ENCODE measurements around the gene RERE. TPM values are rescaled to one million over a fixed set of nuclear protein-coding genes. Genes with fewer than 3 reads are reported as not detected.
A peak's percentile ranks its signal among the peaks of the same experiment; 100 is the strongest.

The RERE gene
- total RNA-seq, 1 experiment from 2014 or later, result 161 TPM

DNA sequence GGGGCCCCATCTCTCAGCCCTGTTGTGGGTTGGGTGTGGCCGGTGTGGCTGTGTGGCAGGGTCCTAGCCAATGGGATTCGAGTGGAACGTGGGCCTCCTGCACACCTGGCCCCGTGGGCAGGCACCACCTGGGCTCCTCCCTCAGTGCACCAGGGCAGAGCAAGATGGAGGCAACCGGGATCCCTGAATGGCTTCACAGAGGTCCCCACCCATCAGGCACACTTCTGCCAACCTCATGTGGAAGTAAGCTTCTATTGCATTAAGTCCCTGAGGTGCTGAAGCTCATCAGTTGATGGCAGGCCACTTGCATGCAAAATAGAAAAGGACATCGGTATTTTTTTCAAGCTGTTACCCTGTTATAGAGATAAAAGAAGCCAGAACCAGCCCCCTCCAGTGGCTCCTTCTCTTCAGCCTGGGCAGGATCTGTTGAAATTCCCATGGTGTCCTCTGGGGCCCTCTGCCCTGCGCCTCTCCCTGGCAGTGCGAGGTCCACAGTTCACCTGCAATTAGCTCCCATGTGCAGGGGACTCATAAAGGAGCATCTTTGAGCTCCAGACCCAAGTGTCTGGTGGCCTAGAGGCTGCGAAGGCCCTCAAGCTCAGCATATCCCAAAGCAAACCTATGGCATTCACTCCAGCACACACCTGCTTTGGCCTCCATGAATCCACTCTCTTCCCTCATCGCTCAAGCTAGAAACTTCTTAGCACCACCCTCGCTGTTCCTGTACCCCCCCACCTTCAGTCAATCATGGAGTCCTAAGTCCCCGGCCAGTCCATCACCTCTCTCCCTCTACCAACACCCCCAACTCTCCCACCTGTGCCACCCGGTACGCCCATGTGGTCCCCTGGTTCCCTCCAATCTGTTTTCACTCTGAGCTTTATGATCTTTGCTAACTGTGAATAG lies 501.6 kb downstream of the RERE start:
- H3K9me3 Mint-ChIP-seq, result peaks cover 10% of the 10 kb centered on the region
- DNase-seq (ENCODE audit: low spot score) (peak; percentile 28), ATAC-seq (peak; percentile 55)
- H3K4me1 Mint-ChIP-seq, result peaks cover 43% of the 10 kb centered on the region
- POLR2A ChIA-PET, result interaction anchor here (0.8 kb wide), 1 partner anchor 36 kb away, joined by 3 read pairs; no protein-coding TSS in a partner anchor
- peaks cover 7% of the 10 kb centered on the region for H3K36me3 Mint-ChIP-seq
- TF ChIP-seq, protein P1, sequence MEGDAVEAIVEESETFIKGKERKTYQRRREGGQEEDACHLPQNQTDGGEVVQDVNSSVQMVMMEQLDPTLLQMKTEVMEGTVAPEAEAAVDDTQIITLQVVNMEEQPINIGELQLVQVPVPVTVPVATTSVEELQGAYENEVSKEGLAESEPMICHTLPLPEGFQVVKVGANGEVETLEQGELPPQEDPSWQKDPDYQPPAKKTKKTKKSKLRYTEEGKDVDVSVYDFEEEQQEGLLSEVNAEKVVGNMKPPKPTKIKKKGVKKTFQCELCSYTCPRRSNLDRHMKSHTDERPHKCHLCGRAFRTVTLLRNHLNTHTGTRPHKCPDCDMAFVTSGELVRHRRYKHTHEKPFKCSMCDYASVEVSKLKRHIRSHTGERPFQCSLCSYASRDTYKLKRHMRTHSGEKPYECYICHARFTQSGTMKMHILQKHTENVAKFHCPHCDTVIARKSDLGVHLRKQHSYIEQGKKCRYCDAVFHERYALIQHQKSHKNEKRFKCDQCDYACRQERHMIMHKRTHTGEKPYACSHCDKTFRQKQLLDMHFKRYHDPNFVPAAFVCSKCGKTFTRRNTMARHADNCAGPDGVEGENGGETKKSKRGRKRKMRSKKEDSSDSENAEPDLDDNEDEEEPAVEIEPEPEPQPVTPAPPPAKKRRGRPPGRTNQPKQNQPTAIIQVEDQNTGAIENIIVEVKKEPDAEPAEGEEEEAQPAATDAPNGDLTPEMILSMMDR (IDR thresholded peaks at IDR 0.05), result no peak
- TF ChIP-seq, protein P2, sequence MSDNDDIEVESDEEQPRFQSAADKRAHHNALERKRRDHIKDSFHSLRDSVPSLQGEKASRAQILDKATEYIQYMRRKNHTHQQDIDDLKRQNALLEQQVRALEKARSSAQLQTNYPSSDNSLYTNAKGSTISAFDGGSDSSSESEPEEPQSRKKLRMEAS (CRISPR knock-in tag; IDR thresholded peaks at IDR 0.05), result 0 out of 2 replicates have a peak, but pooled peaks have one; percentile 3
- peak; percentile 56 for TF ChIP-seq NFYB (CRISPR knock-in tag; conservative IDR thresholded peaks at IDR 0.05; ENCODE audit: low read depth)
- H3K27ac Mint-ChIP-seq, result no peak overlapping the region
- H3K27me3 Mint-ChIP-seq (ENCODE audit: low read depth), result peaks cover 34% of the 10 kb centered on the region
- CTCF ChIA-PET, result interaction anchor here (0.6 to 6.7 kb wide), 32 partner anchors 8 to 689 kb away, joined by 3 to 271 read pairs (median 8); partner anchors contain the start of gene ERRFI1
- H3K4me3 Mint-ChIP-seq, result no peak overlapping the region

DNA sequence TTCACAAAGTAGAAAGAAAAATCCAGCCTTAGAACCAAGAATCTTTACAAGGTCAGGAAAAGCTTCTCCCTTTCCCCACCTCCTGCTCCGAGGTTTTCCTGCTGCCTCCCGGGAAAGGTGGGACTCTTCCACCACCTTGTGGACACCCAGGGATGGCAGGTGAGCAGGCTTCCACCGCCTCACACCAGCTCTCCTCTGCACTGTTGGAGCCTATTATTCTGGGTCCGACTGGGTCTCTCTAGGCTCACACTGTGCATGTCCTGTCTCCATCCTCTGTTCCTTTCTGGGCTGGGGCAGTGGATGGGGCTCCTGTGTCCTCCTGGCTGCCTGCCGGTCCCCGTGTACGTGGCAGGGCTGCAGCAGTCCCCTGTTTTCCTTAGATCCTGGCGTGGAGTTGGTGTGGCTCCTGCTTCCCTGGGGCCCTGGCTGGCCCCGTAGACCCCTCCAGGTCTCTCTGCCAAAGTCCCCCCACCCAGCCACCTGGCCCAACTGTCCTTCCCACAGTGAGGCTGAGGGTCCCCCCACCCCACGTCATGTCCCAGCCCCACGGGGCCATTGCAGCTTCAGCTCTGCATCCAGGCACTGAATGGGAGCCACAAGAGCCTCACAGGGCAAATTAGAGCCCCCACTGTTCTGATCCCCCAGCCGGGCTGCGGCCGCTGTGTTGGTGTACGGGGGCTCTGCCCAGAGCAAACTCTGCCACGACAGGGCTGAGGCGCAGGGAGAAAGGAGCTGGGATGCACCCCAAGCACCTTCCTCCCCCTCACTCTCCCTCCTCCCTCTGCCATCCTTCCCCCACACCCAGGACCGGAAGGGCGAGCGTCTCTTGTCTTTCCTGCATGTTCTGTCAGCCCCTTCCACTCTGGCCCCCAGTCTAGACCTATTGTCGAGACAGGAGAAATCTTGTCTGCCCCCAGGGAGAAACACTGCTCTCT lies 502.8 kb downstream of the RERE start:
- Mint-ChIP-seq H3K27ac (peak overlapping the region; percentile 21; the same call in 1 of the 2 replicates), H3K4me1 (peaks cover 43% of the 10 kb centered on the region), H3K27me3 (ENCODE audit: low read depth) (peaks cover 31% of the 10 kb centered on the region), H3K4me3 (no peak overlapping the region), H3K36me3 (peaks cover 7% of the 10 kb centered on the region), H3K9me3 (peaks cover 13% of the 10 kb centered on the region)
- POLR2A ChIA-PET, result interaction anchor here (0.6 to 2.1 kb wide), 5 partner anchors 182 to 339 kb away, joined by 3 to 9 read pairs (median 6); no protein-coding TSS in a partner anchor
- ATAC-seq (peak; percentile 80), DNase-seq (ENCODE audit: low spot score) (peak; percentile 86)
- TF ChIP-seq, protein P1 (IDR thresholded peaks at IDR 0.05), result peak; percentile 84
- TF ChIP-seq, protein P3, sequence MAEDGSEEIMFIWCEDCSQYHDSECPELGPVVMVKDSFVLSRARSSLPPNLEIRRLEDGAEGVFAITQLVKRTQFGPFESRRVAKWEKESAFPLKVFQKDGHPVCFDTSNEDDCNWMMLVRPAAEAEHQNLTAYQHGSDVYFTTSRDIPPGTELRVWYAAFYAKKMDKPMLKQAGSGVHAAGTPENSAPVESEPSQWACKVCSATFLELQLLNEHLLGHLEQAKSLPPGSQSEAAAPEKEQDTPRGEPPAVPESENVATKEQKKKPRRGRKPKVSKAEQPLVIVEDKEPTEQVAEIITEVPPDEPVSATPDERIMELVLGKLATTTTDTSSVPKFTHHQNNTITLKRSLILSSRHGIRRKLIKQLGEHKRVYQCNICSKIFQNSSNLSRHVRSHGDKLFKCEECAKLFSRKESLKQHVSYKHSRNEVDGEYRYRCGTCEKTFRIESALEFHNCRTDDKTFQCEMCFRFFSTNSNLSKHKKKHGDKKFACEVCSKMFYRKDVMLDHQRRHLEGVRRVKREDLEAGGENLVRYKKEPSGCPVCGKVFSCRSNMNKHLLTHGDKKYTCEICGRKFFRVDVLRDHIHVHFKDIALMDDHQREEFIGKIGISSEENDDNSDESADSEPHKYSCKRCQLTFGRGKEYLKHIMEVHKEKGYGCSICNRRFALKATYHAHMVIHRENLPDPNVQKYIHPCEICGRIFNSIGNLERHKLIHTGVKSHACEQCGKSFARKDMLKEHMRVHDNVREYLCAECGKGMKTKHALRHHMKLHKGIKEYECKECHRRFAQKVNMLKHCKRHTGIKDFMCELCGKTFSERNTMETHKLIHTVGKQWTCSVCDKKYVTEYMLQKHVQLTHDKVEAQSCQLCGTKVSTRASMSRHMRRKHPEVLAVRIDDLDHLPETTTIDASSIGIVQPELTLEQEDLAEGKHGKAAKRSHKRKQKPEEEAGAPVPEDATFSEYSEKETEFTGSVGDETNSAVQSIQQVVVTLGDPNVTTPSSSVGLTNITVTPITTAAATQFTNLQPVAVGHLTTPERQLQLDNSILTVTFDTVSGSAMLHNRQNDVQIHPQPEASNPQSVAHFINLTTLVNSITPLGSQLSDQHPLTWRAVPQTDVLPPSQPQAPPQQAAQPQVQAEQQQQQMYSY (CRISPR knock-in tag; IDR thresholded peaks at IDR 0.05), result 0 out of 2 replicates have a peak, but pooled peaks have one; percentile 33
- TF ChIP-seq ZNF263 (CRISPR knock-in tag; IDR thresholded peaks at IDR 0.05; ENCODE audit: low read depth) (peak; percentile 94), FOXP1 (CRISPR knock-in tag; IDR thresholded peaks at IDR 0.05; ENCODE audit: borderline replicate concordance) (peak; percentile 44; the same call in 1 of the 2 replicates), ETV6 (CRISPR knock-in tag; IDR thresholded peaks at IDR 0.05) (peak; percentile 39; the same call in 1 of the 2 replicates), FOXJ3 (CRISPR knock-in tag; IDR thresholded peaks at IDR 0.05; ENCODE audit: borderline replicate concordance) (no peak)
- CTCF ChIA-PET, result interaction anchor here (0.5 to 6.7 kb wide), 77 partner anchors 9 to 647 kb away, joined by 3 to 271 read pairs (median 4); partner anchors contain the start of genes ERRFI1 and PARK7

All from WTC11 (cell line).